HG03175 (cell line): ENCODE measurements around the gene FKBP7.
A peak's percentile ranks its signal among the peaks of the same experiment; 100 is the strongest.
"Not testable (repeated sequence)": the region's sequence is repeated elsewhere in the genome, so short reads cannot be mapped to it uniquely, and the experiment has no call there.

ENCODE experiments used
- ATAC-seq: cut with Tn5 transposase; IDR thresholded peaks from one replicate; pipeline ENCODE4 v1.9.1; 2021; ENCODE audit warnings: mild to moderate bottlenecking, moderate library complexity; ENCODE audit not compliant: unreplicated experiment

FKBP7 gene, protein sequence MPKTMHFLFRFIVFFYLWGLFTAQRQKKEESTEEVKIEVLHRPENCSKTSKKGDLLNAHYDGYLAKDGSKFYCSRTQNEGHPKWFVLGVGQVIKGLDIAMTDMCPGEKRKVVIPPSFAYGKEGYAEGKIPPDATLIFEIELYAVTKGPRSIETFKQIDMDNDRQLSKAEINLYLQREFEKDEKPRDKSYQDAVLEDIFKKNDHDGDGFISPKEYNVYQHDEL

DNA sequence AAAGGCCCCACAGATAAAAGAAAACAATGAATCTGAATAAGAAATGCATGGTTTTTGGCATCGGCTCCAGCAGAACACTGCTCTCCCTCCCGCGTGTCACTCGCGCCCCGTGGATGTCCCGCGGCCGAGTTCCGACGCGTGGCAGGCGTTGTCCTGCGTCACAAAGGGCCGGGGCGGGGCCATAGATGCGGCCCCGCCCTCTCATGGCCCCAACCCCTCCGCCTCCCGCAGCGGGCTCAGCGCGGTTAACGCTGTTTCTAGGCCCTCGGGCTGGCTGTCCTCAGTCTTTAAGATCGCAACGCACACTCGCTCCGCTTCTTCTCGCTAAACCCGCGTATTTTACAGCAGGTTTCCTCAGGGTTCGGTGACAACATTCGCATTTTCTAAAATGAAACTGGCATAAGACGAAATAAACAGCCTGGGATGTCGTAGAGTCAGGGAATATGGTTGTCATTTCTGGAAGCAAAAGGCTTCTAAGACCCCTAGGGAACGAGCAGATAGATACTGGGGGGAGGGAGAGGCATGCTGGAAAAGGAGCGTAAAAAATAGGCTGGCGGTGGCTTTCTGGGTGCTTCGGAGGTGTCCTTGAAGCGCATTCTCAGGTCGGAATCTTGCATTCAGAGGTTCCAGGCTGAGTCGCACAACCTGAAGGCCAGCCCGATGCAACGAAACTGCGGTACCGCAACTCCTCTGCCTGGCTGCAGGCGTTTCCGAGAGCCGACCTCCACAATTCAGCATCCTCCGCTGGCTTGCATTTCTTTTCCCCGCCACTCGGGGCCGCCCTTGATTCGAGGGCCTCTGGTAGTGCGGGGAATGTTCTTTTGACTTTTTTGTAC, at the start of gene FKBP7:
FKBP7 (minus strand) TSS at position 162 of the 836 bp plus-strand sequence; CDS start at position 61, 101 bp downstream.
- ATAC-seq, result peak; percentile 47

DNA sequence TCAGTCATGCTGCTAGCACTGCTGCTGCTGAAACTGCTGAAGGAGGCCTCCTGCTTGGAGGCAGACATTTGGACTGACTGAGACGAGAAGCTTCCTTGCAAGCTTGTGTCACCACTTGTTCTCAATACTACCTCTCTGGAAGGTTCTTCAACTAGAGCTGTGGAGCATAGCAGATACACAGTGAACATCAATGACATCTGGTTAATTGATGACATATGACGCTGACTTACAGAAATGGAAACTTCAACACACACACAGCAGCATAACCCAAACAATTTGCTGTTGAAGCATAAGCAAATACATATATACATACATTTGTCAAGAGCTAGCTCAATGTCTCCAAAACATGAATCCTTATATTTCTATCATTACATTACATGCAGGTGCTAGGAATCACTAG, 49.2 kb upstream of the FKBP7 start:
- ATAC-seq, result no peak

DNA sequence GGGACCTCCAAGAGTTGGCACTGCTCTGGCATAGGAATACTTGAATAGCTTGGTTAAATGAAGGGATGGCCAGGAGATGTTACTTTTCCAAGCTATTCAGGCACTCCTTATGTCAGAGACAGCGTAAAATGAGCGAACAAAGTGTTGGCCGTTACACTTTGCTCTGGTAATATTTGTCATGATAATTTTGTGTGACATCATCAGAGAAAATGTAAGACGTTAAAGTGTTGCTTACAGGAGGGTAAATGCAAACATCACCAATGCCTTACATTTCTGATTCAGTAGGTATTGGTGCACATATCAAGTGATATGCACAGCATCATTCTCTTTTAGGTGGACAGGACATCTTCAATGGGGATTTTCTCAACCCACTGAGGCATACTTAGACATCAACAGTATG, 47.9 kb upstream of the FKBP7 start:
- ATAC-seq, result no peak

DNA sequence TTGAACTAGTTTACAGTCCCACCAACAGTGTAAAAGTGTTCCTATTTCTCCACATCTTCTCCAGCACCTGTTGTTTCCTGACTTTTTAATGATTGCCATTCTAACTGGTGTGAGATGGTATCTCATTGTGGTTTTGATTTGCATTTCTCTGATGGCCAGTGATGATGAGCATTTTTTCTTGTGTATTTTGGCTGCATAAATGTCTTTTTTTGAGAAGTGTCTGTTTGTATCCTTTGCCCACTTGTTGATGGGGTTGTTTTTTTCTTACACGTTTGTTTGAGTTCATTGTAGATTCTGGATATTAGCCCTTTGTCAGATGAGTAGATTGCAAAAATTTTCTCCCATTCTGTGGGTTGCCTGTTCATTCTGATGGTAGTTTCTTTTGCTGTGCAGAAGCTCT, 47.1 kb upstream of the FKBP7 start:
- ATAC-seq, result not testable (repeated sequence)

DNA sequence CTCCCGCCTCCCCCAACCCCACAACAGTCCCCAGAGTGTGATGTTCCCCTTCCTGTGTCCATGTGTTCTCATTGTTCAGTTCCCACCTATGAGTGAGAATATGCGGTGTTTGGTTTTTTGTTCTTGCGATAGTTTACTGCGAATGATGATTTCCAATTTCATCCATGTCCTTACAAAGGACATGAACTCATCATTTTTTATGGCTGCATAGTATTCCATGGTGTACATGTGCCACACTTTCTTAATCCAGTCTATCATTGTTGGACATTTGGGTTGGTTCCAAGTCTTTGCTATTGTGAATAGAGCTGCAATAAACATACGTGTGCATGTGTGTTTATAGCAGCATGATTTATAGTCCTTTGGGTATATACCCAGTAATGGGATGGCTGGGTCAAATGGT, 46.6 kb upstream of the FKBP7 start:
- not testable (repeated sequence) for ATAC-seq

DNA sequence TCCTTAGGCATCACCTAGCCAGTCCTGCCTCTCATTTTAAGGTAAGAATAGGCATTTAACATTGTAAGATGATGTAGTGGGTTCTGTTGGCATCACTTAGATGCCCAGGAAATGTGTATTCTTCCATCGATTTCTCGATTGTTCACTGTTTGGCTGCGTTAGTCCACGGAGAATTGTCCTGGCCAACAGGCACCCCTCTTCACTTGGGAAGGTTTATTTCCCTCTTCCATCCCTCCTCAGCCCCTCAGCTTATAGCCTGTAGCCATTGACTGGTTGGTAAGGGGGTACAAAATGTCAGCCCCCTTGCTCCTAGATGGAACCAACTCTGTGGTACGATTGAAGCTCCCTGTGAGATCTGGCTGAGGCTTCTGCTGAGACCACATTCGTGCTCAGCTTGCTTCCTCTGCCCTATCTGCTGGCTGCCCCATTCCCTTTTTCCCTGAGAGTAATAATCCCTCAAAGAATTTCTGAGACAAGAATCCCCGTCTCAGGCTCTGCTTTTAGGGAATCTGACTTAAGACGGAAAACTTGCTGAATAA, 45.3 kb upstream of the FKBP7 start:
- ATAC-seq, result no peak

DNA sequence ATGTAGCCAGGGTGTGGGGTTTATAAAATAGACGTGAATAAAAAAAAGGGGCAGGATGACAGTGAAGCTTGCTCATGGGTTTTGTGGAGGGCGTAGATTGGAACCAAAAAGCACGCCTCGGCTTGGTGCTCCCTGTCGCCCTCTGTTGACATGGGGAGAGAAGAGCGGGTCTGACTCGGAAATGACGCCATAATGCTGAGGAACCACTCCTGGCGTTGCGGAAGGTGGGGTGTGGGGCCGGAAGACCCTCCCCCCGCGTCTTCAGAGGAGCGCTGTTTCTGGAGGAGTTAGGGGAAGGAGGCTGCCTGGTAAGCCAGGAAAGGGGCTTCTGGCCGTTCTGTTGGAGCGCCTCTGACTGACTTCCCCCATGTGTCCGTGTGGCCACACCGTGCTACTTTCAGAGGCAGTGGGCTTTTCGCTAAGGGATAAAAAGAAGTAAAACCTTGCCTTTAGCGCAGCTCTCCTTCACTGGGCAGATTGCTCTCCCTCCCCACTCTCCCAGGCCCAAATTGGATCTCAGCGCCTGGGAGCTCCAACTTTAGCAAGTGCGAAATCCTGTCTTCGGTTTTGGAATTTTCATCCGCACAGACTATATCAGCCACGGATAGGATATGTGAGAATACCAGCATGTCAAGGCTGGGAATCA, 44.7 kb upstream of the FKBP7 start:
- ATAC-seq, result peak; percentile 90

DNA sequence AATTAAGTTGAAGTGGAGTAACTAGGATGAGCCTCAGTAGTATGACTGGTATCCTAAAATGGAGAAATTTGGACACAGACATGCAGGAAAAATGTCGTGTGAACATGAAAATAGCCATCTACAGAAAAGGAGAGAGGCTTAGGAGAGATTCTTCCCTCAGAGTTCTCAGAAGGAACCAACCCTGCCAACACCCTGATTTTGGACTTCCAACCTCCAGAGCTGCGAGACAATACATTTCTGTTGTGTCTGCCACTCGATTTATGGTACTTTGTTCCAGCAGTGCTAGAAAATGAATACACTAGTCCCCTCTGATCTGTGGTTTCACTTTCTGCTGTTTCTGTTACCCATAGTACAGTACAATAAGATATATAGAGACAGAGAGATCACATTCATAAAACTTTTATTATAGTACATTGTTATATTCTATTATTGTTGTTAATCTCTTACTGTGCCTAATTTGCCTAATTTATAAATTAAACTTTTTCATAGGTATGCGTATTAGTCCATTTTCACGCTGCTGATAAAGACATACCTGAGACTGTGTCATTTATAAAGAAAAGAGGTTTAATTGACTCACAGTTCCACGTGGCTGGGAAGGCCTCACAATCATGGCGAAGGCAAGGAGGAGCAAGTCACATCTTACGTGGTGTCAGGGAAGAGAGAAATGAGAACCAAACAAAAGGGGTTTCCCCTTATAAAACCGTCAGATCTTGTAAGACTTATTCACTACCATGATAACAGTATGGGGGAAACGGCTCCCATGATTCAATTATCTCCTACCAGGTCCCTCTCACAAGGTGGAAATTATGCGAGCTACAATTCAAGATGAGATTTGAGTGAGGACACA, 43.1 kb upstream of the FKBP7 start:
- no peak for ATAC-seq

DNA sequence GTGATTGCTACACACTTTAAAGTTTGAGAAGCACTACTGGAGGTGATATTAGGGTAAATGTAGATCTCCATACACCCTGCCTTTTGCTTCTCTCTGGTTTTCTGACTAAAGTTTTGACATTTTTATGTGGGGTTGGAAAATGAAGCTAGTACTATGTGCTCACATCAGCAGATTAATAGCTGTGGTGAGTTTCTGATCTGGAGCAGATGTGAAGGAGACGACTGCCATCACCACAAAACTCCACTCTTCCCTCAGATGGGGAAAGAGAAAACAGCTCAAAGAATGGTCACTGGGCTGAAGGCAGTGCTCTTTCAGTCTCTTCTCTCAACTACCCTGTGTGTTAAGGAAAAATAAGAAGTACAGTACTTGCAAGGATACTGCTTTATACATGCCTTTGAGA, 39.1 kb upstream of the FKBP7 start:
- ATAC-seq, result no peak

DNA sequence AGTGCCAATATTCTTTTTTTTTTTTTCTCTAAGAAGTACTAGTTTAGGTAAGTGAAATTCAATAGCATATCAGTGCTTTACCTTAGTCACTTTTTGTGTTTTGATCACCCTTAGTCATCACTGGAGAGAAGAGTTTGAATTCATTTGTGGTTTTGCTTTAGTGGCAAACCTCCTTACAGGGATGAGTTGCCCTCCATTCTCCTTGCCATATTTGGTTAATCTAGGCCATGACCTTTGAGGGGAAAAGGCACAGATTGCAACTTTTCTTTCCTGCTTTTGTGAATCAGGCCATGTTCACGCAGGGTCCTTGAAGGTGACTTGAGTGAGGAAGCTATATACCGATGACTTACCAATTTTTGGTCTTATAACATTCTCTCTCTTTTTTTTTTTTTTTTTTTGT, 36.3 kb upstream of the FKBP7 start:
- ATAC-seq, result no peak

DNA sequence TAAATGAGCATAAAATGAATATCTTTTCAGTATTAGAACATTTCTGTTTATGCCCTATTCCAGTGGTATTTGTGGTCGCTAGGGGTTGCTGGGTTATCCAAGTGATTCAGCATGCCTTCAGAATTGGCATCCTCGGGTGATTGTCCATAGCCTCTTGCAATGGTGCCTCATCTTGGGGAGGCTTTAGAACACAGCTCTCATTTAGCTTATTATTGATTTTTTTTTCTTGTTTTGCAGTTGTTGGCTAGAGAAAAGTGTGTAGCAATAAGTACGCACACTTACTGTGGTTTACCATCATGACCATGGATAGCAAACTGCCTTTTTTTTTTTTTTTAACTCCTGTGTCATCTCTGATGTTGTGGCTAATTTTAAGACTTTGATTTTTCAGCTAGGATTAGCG, 35.5 kb upstream of the FKBP7 start:
- ATAC-seq, result no peak

DNA sequence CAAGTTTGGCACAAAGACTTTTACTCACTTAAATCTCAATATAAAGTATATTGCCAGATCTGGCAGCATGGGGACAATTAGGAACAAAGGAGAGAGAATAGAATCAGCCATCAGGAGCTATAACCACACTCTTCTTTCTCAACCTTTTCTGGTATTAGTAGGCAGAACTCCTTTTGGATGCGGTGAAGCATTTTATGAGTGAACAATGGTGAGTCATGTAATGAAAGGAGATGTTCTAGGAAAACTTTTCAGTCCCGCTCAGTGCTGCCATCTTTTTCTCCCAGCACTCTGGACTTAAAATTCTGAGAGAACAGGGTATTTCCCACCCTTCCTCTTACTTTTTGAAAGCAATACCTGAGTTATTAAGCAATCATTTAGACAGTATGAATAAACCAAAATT, 34.1 kb upstream of the FKBP7 start:
- ATAC-seq, result no peak

DNA sequence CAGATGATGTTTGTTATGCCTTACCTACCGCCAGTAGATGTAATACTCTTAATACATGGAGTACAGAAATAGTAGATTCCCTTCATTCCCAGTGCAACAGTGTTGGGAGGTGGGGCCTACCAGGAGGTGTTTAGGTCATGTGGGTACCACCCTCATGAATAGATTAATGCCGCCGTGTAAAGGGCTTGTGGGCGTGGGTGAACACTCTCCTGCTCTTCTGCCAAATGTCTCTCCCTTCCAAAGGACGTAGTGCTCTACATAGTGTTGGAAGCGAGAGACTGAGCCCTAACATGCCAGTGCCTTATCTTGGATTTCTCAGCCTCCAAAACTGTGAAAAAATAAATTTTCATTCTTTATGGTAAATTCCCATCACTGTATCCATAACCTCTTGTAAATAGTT, 32.0 kb upstream of the FKBP7 start:
- no peak for ATAC-seq

DNA sequence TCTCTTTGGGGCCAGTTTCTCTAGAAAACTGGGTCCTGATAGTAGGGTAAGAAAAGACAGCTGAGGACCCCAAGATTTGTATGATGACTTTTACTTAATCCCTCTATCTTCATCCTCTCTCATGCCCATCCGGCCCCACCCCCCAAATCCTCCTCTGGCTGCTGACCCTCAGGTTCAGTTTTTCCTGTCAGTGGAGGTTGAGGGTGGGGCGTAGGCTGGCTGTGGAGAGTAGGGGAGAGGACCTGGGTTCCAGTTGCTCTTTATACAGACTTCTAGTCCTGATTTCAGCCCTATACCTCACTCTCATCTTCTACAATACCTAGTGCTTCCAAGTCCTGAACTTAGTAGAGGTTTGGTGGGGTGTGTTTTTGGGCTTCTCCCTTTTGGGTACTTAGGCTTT, 30.2 kb upstream of the FKBP7 start:
- no peak for ATAC-seq

DNA sequence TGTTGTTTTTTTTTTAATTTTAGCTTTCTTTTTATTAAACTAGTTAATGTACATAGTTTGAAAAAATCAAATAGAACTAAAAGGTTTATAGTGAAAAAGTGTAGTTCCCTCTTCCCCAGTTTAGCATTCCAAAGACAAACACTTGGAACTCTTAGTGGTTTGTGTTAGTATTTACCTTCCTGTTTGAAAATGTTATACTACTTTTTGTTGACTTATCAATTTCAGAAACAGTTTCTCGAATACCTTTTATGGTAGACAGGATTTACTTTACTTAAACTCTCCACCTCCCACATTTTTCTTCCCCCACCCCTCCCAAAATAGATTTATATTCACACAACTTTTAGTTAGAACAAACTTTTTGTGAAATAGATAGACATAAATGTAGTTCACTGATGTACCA, 28.5 kb upstream of the FKBP7 start:
- ATAC-seq, result no peak

DNA sequence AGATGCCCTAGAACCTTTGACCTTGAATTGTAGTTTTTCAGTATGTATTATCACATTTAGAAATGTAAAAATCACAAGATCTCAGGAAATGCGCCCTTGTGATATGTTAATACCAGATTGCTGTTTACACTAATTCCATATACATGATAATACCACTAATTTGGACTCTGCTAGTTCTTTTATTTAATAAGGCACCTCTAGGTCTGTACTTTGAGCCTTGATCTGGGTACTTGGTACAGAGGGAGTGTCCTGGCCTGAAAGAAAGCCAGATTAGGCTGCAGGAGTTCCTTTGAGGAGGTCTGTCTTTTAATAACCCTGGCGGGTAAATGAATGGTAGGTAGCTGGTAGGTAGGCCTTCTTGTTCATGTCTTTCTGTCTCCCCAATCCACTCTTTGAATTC, 28.1 kb upstream of the FKBP7 start:
- ATAC-seq, result no peak

DNA sequence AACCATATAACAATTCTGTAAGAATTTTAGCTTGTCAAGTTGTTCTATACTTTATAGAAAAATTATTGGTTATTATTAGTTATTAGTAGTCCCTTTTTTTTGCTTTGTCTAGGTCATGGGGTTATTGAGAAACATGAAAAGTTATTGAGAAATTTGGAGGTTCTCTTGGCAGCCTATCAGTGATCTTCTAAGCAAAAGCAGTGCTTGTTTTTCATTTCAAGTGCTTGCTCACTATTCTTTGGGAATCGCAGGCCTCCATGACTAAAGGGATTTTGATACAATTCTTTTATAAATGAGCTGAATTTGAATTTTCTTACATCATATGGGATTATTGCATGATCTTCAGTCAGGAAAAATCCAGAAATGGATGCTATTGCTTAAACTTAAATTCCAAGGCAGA, 27.7 kb upstream of the FKBP7 start:
- no peak for ATAC-seq

DNA sequence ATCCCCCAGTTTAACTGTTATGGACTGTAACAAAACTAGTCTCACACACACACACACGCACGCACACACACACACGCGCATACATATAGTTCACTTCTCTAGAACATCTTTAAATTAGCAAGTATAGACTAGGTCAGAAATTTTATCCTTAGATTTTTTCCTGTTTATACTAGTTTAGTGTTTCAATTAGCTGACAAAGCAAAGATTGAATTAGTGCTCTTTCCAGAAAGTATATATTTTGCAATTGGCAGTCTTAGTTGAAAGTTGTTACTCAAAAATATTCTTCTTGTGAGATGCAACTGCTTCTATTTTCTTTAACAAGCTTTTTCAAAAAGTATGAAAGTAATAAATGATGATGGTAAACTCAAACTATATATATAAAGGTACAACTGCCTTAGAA, 24.4 kb upstream of the FKBP7 start:
- ATAC-seq, result no peak

DNA sequence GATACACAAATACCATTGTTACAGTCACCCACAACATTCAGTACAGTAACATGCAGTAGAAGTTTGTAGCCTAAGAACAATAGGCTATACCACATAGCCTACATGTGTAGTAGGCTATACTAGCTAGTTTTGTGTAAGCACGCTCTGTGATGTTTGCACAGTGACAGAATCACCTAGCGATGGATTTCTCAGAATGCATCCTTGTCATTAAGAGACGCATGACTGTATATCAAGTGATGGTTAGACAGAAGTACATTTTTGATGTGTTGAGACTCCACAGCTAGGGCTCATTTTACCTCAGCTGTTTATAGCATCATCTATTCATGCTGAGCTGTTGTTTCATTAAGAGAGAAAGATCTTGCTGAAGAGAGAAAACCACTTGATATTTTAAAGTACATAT, 21.2 kb upstream of the FKBP7 start:
- ATAC-seq, result no peak

DNA sequence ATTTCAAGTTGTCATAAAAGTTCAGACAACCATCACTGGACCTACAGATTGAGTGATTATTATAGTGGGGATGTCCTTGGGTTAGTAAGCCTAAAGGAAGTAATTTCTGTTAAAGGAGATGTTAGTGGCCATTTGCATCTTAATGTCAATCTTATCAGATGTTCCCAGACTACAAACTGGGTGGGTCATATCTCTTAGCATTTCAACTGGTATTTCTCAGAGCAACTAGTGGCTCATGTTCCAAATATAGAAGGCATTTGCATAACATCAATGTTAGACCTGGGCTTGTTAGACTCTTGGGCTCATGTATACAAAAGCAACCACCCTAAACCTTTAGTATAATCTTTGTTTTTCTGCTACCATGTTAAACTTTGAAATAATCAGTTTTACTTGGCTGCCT, 19.7 kb upstream of the FKBP7 start:
- ATAC-seq, result no peak

DNA sequence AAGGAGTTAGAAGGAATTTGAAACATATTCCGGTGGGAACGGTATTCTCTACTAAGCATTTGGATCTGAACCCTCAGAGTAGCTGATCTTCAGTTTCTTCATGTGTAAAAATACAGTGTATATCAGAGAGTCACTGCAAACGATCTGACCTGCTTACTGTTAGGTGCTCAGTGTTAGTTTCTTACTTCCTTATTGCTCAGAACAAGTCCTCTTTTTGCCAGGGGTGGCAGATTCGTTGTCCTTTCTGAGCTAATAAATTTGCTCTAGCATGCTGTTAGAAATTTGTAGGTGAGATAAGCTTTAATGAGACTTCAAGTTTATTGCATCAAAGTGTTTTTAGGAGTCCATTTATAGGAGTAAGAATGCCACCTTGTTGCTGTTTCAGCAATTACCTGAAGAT, 17.6 kb upstream of the FKBP7 start:
- ATAC-seq, result no peak
